IMR-90 (cell line): ENCODE data around the gene MAFF. TPM values are rescaled to one million over a fixed set of nuclear protein-coding genes. Genes with fewer than 3 reads are reported as not detected.
A peak's percentile ranks its signal among the peaks of the same experiment; 100 is the strongest.

Source experiments
- ATAC-seq: fragments of 200-7000 bp; cut with Tn5 transposase; 2 replicates; pipeline ENCODE4 v1.9.1; 2020; ENCODE audit warnings: low read depth, mild to moderate bottlenecking, moderate library complexity
- BruUV-seq: library from RNA; stranded (reverse); fragments of 400-500 nt; replicated peaks from 2 replicates; lab custom pipeline; 2021; lab: Mats Ljungman, UMichigan
- CTCF ChIA-PET: fragments of 300-600 bp; formaldehyde crosslinking; extraction: SDS; loops from one replicate; lab custom pipeline; 2021; ENCODE audit warnings: antibody characterized with exemption; lab: Yijun Ruan, JAX
- POLR2A ChIA-PET: fragments of 300-600 bp; sonication (Branson Sonifier 250); formaldehyde crosslinking; loops from one replicate; lab custom pipeline; 2022; ENCODE audit warnings: antibody characterized with exemption; ENCODE audit not compliant: unreplicated experiment; lab: Charles Lee
- DNase-seq: peaks from one replicate; pipeline ENCODE4 v3.0.0; 2013
- H2AFZ ChIP-seq: replicated peaks from 2 replicates; pipeline ENCODE3; 2013; ENCODE audit warnings: low read length, mild to moderate bottlenecking; ENCODE audit not compliant: poor library complexity
- H2AK5ac ChIP-seq: 2 replicates; pipeline ENCODE4 v1.6.1; 2013; ENCODE audit warnings: low read depth, low read length, inconsistent platforms
- H2AK9ac ChIP-seq: replicated peaks from 2 replicates; pipeline ENCODE3; 2013; ENCODE audit warnings: mild to moderate bottlenecking, low read depth, low read length, moderate library complexity; ENCODE audit not compliant: poor library complexity
- H2BK120ac ChIP-seq: 2 replicates; pipeline ENCODE4 v1.6.1; 2013; ENCODE audit warnings: low read depth, low read length, inconsistent platforms
- H2BK15ac ChIP-seq: 3 replicates; pipeline ENCODE4 v1.6.1; 2013; ENCODE audit warnings: low read depth, low read length, inconsistent platforms
- H2BK20ac ChIP-seq: 2 replicates; pipeline ENCODE4 v1.6.1; 2013; ENCODE audit warnings: low read depth, mild to moderate bottlenecking, inconsistent platforms, low read length, moderate library complexity
- H2BK5ac ChIP-seq: 2 replicates; pipeline ENCODE4 v1.6.1; 2013; ENCODE audit warnings: mild to moderate bottlenecking, low read depth, low read length, inconsistent platforms; ENCODE audit not compliant: poor library complexity, severe bottlenecking
- H3K14ac ChIP-seq: replicated peaks from 2 replicates; pipeline ENCODE4 v1.6.1; 2013; ENCODE audit warnings: low read depth, low read length, inconsistent platforms
- H3K18ac ChIP-seq: 2 replicates; pipeline ENCODE4 v1.6.1; 2013; ENCODE audit warnings: low read depth, low read length, control low read depth
- H3K23ac ChIP-seq: 2 replicates; pipeline ENCODE4 v1.6.1; 2013; ENCODE audit warnings: low read depth, low read length, inconsistent platforms
- H3K27ac ChIP-seq: 2 replicates; pipeline ENCODE4 v1.5.1; 2013; ENCODE audit warnings: mild to moderate bottlenecking, control low read depth, low read length; ENCODE audit not compliant: insufficient read depth
- H3K27me3 ChIP-seq: 2 replicates; pipeline ENCODE4 v1.6.1; 2013; ENCODE audit warnings: low read length; ENCODE audit not compliant: control insufficient read depth, insufficient read depth
- H3K36me3 ChIP-seq: 2 replicates; pipeline ENCODE4 v1.6.1; 2013; ENCODE audit warnings: low read length, mixed read lengths; ENCODE audit not compliant: control insufficient read depth, insufficient read depth
- H3K4ac ChIP-seq: 2 replicates; pipeline ENCODE4 v1.6.1; 2013; ENCODE audit warnings: low read depth, low read length, inconsistent platforms
- H3K4me1 ChIP-seq: 2 replicates; pipeline ENCODE4 v1.6.1; 2013; ENCODE audit warnings: low read length, mixed read lengths; ENCODE audit not compliant: control insufficient read depth, insufficient read depth
- H3K4me2 ChIP-seq: 2 replicates; pipeline ENCODE4 v1.6.1; 2013; ENCODE audit warnings: low read depth, mild to moderate bottlenecking, control low read depth, low read length, moderate library complexity
- H3K4me3 ChIP-seq: 2 replicates; pipeline ENCODE4 v1.5.1; 2013; ENCODE audit warnings: low read depth, mild to moderate bottlenecking, control low read depth, low read length, moderate library complexity; ENCODE audit not compliant: insufficient read depth
- H3K56ac ChIP-seq: 2 replicates; pipeline ENCODE4 v1.6.1; 2013; ENCODE audit warnings: low read length, inconsistent platforms; ENCODE audit not compliant: insufficient read depth; ENCODE audit errors: extremely low read depth
- H3K79me1 ChIP-seq, 2 experiments: 2 replicates each; pipeline ENCODE4 v1.6.1; 2013; ENCODE audit warnings: low read length in 2 of 2, inconsistent platforms in 1 of 2, low read depth in 1 of 2
- H3K9ac ChIP-seq: 2 replicates; pipeline ENCODE4 v1.6.1; 2013; ENCODE audit warnings: low read depth, low read length, control low read depth
- H3K9me1 ChIP-seq: 2 replicates; pipeline ENCODE4 v1.6.1; 2013; ENCODE audit warnings: low read length, inconsistent platforms; ENCODE audit not compliant: insufficient read depth
- H3K9me3 ChIP-seq: 2 replicates; pipeline ENCODE4 v1.6.1; 2013; ENCODE audit warnings: low read length; ENCODE audit not compliant: control insufficient read depth, insufficient read depth
- H4K20me1 ChIP-seq: 2 replicates; pipeline ENCODE4 v1.6.1; 2013; ENCODE audit warnings: low read length, inconsistent platforms; ENCODE audit not compliant: insufficient read depth
- H4K5ac ChIP-seq: 2 replicates; pipeline ENCODE4 v1.6.1; 2013; ENCODE audit warnings: mild to moderate bottlenecking, low read depth, low read length, control low read depth
- H4K8ac ChIP-seq, 2 experiments: 2 replicates each; pipeline ENCODE4 v1.6.1; 2013; ENCODE audit warnings: low read depth in 2 of 2, low read length in 2 of 2, control low read depth in 1 of 2, inconsistent platforms in 1 of 2
- H4K91ac ChIP-seq: 2 replicates; pipeline ENCODE4 v1.6.1; 2013; ENCODE audit warnings: low read depth, low read length, inconsistent platforms; ENCODE audit not compliant: insufficient read depth
- BHLHE40 ChIP-seq: fragments of 150-350 bp; IDR thresholded peaks from 2 replicates; pipeline ENCODE4 v1.6.1; 2016; ENCODE audit warnings: mild to moderate bottlenecking, low read depth, low read length
- CEBPB ChIP-seq: IDR thresholded peaks from 2 replicates; pipeline ENCODE4 v1.6.1; 2012; ENCODE audit warnings: low read depth, low read length, improper control_type of control experiment
- CHD1 ChIP-seq: IDR thresholded peaks from 2 replicates; pipeline ENCODE4 v1.6.1; 2012; ENCODE audit warnings: low read depth, low read length, improper control_type of control experiment
- CTCF ChIP-seq: conservative IDR thresholded peaks from 2 replicates; pipeline ENCODE4 v1.5.1; 2012; ENCODE audit warnings: mild to moderate bottlenecking, low read depth, low read length, improper control_type of control experiment
- ELK1 ChIP-seq: fragments of 150-350 bp; IDR thresholded peaks from 2 replicates; pipeline ENCODE4 v1.6.1; 2016; ENCODE audit warnings: low read depth, mild to moderate bottlenecking, low read length, moderate library complexity, borderline replicate concordance
- FOS ChIP-seq: fragments of 150-350 bp; IDR thresholded peaks from 2 replicates; pipeline ENCODE4 v1.6.1; 2016; ENCODE audit warnings: low read depth, low read length
- MAFK ChIP-seq: IDR thresholded peaks from 2 replicates; pipeline ENCODE4 v1.6.1; 2012; ENCODE audit warnings: low read depth, low read length, improper control_type of control experiment
- MAZ ChIP-seq: IDR thresholded peaks from 2 replicates; pipeline ENCODE4 v1.6.1; 2012; ENCODE audit warnings: low read depth, mild to moderate bottlenecking, low read length, improper control_type of control experiment, moderate library complexity, borderline replicate concordance
- MXI1 ChIP-seq: IDR thresholded peaks from 2 replicates; pipeline ENCODE4 v1.6.1; 2012; ENCODE audit warnings: low read depth, mild to moderate bottlenecking, low read length, moderate library complexity, borderline replicate concordance
- NFE2L2 ChIP-seq: fragments of 150-350 bp; IDR thresholded peaks from 2 replicates; pipeline ENCODE4 v1.6.1; 2016; ENCODE audit warnings: low read depth, mild to moderate bottlenecking, low read length
- POLR2A ChIP-seq: IDR thresholded peaks from 2 replicates; pipeline ENCODE4 v1.6.1; 2012; ENCODE audit warnings: mild to moderate bottlenecking, low read depth, low read length
- RAD21 ChIP-seq: IDR thresholded peaks from 2 replicates; pipeline ENCODE4 v1.6.1; 2012; ENCODE audit warnings: low read length, improper control_type of control experiment
- RCOR1 ChIP-seq: IDR thresholded peaks from 2 replicates; pipeline ENCODE4 v1.6.1; 2012; ENCODE audit warnings: mild to moderate bottlenecking, low read length, improper control_type of control experiment; ENCODE audit not compliant: insufficient replicate concordance
- RFX5 ChIP-seq: IDR thresholded peaks from 2 replicates; pipeline ENCODE4 v1.8.0; 2012; ENCODE audit warnings: low read depth, mild to moderate bottlenecking, low read length, moderate library complexity
- SMC3 ChIP-seq: fragments of 150-350 bp; IDR thresholded peaks from 2 replicates; pipeline ENCODE4 v1.6.1; 2016; ENCODE audit warnings: low read depth, mild to moderate bottlenecking, antibody characterized with exemption, low read length, moderate library complexity
- USF2 ChIP-seq: fragments of 150-350 bp; IDR thresholded peaks from 2 replicates; pipeline ENCODE4 v1.6.1; 2017; ENCODE audit warnings: mild to moderate bottlenecking, antibody characterized with exemption, low read length, low read depth
- WGBS, 2 experiments: methylation state at CpG; one replicate each; pipeline versions ENCODE4 v1.1.5 to v1.1.7; 2013; ENCODE audit warnings: missing lambda C conversion rate in 2 of 2; ENCODE audit not compliant: insufficient read length in 1 of 2; ENCODE audit errors: extremely low coverage in 2 of 2; 5-methylcytosine and 5-hydroxymethylcytosine counted together
- dilution Hi-C: fragments of 300-500 bp; cut with HindIII; formaldehyde crosslinking; loops from one replicate; pipeline ENCODE4 v1.14.3; 2018; ENCODE audit warnings: low sequenced_read_pairs; ENCODE audit not compliant: unreplicated experiment
- in situ Hi-C: fragments of 300-500 bp; cut with MboI; formaldehyde crosslinking; loops from 3 replicates; pipeline ENCODE4 v1.14.3; 2019; ENCODE audit warnings: low sequenced_read_pairs, inconsistent platforms, mixed read lengths
- intact Hi-C: fragments of 100-400 bp; cut with micrococcal nuclease; formaldehyde crosslinking; loops from 2 replicates; pipeline ENCODE4 v1.10.0; 2022
- polyA plus RNA-seq, 3 experiments: library from polyadenylated mRNA; depleted of rRNA; stranded (reverse); fragments of >200 nt; gene quantifications; 2 replicates each; pipeline ENCODE4 v1.2.3, GENCODE V29; 2012; ENCODE audit warnings: low replicate concordance in 1 of 3
- total RNA-seq: library from RNA; depleted of rRNA; stranded (reverse); fragments of >200 nt; gene quantifications from 2 replicates; pipeline ENCODE4 v1.2.3, GENCODE V29; 2012

Gene MAFF
- total and polyA plus RNA-seq, 2 of the 4 experiments (the other 2 are of a cell fraction): 18.3 to 25.9 TPM

DNA sequence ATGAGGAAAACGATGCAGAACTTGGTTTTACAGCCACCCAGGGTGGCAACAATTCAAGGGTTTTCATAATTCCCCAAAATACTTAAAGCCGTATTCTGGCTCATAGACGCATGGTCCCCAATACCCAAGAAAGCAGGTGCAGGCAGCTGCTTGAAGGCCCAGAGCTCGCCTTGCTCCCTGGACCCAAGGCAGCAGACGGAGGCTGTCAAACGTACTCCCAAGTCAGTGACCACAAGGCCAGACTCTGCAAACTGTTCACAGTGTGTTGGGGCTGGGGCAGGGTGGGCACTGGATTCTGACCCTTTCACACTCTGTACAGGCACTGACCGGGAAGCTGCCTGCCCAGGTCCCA lies 49.5 kb downstream of the MAFF start:
- CTCF ChIA-PET: no interaction called here
- 74% methylated on average over 4 of the region's 7 CpGs; no CpG with 5 or more reads in 1 of the 2 experiments for WGBS, 2 experiments
- H2BK15ac ChIP-seq: no peak overlapping the region
- no peak overlapping the region for H2AFZ ChIP-seq
- no peak overlapping the region for H3K27ac ChIP-seq
- H3K23ac ChIP-seq: peak overlapping the region; percentile 55
- H3K27me3 ChIP-seq: no peaks in the 10 kb centered on the region
- 0 out of 2 replicates have a peak, but pooled peaks cover 3% of the 10 kb centered on the region for H3K9me3 ChIP-seq
- no peak overlapping the region for H3K4ac ChIP-seq
- H3K56ac ChIP-seq: no peak overlapping the region
- dilution Hi-C loops (no loop called here), in situ Hi-C loops (no loop called here), intact Hi-C loops (no loop called here)
- BruUV-seq: no TSS peak
- peak overlapping the region; percentile 1; the same call in 1 of the 2 replicates for H3K14ac ChIP-seq
- no peak overlapping the region for H4K8ac ChIP-seq
- H2AK5ac ChIP-seq: no peak overlapping the region
- ATAC-seq (no peak), DNase-seq (no peak)
- H3K4me2 ChIP-seq: no peak overlapping the region
- H3K4me1 ChIP-seq: peaks cover 7% of the 10 kb centered on the region
- H3K9me1 ChIP-seq: peaks cover 20% of the 10 kb centered on the region
- no peak overlapping the region for H2BK120ac ChIP-seq
- H4K20me1 ChIP-seq: peaks cover 67% of the 10 kb centered on the region
- POLR2A ChIA-PET: no interaction called here
- TF ChIP-seq FOS (no peak), CHD1 (no peak), BHLHE40 (no peak), CTCF (no peak), ELK1 (no peak), RCOR1 (no peak), NFE2L2 (no peak), MXI1 (no peak), MAFK (no peak), POLR2A (no peak), RFX5 (no peak), CEBPB (no peak), SMC3 (no peak), USF2 (no peak), RAD21 (no peak), MAZ (no peak)
- peaks cover 14% of the 10 kb centered on the region for H3K36me3 ChIP-seq
- no peak overlapping the region for H2BK20ac ChIP-seq
- H2AK9ac ChIP-seq: peak overlapping the region; percentile 34
- no peak overlapping the region for H4K5ac ChIP-seq
- no peak overlapping the region for H3K4me3 ChIP-seq
- no peak overlapping the region for H4K91ac ChIP-seq
- H3K9ac ChIP-seq: no peak overlapping the region
- no peak overlapping the region for H3K18ac ChIP-seq
- peaks cover 37 to 84% of the 10 kb centered on the region in 2 experiments for H3K79me1 ChIP-seq
- H2BK5ac ChIP-seq: no peak overlapping the region
